Stimulated activated CD8-positive, alpha-beta memory T cell treated with anti-CD3 and anti-CD28 coated beads, Interleukin-7, amount 100 ng/mL, for 48 hours (primary cell): ENCODE measurements around the gene CDKN2B-AS1.
A peak's percentile ranks its signal among the peaks of the same experiment; 100 is the strongest.
"Not testable (repeated sequence)": the region's sequence is repeated elsewhere in the genome, so short reads cannot be mapped to it uniquely, and the experiment has no call there.

ENCODE experiments used
- DNase-seq, 2 donors: peaks; one replicate each; pipeline ENCODE4 v3.0.0-alpha.2; 2020; ENCODE audit warnings: low read depth in 1 of 2; ENCODE audit errors: extremely low read depth in 1 of 2

Gene CDKN2B-AS1

DNA sequence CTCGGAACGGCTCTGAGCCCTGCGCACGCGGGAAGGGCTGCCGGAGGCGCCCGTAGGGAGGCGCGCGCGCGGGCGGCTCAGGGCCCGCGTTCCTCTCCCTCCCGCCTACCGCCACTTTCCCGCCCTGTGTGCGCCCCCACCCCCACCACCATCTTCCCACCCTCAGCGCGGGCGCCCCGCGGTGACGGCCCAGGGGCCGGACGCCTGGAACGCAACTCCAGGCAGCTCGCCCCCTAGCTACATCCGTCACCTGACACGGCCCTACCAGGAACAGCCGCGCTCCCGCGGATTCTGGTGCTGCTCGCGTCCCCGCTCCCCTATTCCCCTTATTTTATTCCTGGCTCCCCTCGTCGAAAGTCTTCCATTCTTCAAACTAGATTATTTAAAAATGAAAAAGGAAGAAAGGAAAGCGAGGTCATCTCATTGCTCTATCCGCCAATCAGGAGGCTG, at the start of gene CDKN2B-AS1:
Gene CDKN2B-AS1 (plus strand): TSS at position 236 of the 450 bp plus-strand sequence.
- DNase-seq, result no peak

DNA sequence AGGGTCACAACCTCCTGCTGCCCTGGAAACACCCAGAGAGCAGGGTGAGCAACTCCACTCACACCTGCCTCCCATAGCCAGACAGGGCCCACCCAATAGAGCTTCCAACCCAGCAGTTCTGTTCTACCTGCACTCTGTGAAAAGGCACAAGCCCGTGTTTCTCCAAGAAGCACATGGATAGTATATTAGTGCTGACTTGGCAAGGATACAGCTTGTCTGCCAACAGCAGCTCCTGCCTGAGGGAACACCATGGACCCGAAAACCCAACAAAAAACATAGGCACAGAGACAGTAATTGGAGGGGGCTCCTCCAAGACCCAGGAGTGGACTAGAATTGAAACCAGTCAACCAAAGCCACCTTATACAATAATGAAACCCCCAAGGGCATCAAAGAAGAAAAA, 49.0 kb upstream of the CDKN2B-AS1 start:
- DNase-seq, result no peak

DNA sequence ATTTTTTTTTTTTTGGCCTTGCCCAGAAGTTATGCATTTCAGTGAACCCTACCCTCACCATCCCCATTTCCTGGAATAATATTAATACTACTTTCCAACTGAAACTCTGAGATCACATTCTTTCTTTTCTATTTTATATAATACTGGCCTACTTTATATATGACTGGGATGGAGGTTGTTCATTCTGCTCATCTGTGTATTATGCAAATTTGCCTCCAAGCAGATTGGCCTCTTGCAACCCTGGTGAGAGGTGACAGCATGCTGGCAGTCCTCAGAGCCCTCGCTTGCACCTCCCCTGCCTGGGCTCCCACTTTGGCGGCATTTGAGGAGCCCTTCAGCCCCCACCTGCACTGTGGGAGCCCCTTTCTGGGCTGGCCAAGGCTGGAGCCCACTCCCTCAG, 35.8 kb upstream of the CDKN2B-AS1 start:
- no peak for DNase-seq

DNA sequence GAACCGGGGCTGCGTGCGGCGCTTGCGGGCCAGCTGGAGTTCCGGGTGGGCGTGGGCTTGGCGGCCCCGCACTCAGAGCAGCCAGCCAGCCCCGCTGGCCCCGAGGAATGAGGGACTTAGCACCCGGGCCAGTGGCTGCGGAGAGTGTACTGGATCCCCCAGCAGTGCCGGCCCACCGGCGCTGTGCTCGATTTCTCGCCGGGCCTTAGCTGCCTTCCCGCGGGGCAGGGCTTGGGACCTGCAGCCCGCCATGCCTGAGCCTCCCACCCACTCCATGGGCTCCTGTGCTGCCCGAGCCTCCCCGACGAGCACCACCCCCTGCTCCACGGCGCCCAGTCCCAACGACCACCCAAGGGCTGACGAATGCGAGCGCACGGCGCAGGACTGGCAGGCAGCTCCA, 35.3 kb upstream of the CDKN2B-AS1 start:
- DNase-seq, result not testable (repeated sequence)

DNA sequence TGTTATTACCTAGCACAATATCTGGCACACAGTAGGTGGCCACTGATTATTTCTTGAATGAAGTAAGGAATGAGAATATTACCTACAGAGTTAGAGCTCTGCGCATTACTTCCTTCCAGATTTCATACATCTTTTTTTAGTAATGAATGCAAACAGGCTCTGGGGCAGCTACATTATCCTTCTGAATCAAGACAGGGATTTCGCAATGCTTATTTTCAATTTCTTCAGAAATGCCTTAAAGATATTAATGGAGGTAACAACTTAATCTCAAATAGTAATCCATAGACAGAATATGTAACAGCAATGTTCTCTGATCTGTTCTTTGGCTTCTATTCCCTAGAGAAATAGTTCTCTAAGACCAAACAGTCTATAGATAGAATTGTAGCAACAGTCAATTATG, 33.0 kb upstream of the CDKN2B-AS1 start:
- no peak for DNase-seq

DNA sequence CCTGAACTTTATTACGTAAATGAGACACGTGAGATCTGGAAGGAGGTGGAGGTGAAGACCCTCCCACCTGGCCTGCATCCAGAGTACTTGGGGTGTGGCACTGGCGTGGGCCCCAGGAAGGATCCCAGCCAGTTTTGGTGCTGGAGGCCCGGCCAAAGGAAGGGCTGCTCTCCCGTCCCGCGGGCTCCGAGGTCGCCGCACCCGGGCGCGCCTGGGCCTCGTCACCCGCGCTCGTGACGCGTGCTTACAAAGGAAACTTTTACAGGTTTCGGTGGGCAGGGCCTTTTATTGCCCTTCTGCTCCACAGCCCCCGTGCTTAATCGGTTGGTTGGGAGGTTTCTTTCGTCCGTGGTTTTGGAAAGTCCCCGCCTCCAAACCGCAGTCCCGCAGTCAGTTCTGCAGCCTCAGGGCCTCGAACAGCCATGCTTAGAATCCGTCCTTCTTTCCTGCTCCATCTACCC, 29.6 kb upstream of the CDKN2B-AS1 start:
- DNase-seq, result peak; percentile 37 to 47

DNA sequence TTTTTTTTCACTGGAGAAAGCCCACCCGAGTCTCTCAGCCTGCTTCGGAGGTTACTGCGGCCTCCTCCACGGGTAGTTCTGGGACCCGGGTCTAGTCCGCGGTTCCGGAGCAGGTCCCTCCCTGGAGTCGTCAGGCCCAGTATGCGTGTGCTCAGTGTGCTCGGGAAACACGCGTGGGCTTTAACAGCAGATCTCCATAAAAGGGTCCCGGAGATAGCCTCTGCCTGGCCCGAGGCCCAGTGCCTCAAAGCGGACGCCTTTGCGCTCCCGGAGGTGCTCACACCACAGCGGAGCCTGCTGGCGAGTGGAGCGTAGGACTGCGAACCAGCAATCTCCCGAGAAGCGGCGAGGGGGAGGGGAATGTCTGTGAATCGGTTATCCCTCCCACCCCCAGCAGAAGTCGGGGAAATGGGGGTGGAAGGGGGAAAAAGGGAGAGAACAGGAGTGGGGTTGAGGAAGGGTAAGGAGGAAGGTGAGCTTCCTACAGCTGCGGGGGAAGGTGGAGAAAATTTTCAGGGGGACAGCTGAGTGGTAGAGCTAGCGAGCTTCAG, 29.1 kb upstream of the CDKN2B-AS1 start:
- DNase-seq, result peak in 1 of 2 donors; percentile 37

DNA sequence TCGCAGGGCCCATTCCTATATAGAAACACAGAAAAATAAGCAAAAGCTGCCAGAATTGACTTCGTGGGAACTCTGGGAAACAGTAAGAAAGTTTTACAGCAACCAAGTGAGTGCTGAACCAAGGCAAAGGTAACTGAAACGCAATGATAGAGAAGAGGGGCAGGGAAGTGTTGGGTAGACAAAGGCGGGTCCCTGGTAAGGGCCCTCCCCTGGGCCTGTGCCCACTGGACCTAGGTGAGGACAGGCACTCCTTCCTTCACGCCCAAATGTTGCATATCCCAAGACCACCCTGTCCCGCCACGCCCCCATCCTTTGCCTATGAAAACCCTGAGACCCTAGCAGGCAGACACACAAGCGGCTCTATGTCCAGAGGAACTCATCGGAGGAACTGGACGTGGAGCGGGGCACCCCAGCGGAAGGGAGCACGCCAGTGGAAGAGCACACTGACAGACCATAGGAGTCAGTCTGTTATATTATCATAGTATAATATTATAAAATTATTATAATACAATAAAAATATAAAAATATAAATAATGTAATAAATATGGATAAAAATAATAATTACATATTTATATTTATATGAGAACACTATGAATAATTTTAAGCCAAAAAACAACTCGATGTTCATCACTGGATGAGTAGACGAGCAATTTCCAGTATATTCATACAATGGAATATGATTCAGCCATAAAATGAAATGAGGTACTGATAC, 28.3 kb upstream of the CDKN2B-AS1 start:
- DNase-seq, result no peak

DNA sequence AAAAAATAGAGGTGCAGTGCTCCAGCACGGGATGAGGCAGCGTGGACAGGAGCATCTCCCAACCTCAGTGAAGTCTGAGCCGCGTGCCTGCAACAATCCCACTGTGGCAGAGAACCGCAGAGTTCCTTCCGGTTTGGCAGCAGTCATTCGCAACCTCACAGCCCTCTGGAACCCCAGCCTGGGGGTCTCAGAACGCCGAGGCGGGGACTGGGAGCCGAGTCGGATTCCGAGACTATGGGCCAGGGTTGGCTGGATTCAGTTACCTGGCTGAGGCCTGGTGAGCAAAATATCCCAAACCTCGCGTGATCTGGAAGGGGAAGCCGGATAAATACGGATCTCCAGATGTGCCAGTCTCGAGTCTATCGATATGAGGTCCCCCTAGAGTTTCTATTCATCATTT, 27.4 kb upstream of the CDKN2B-AS1 start:
- DNase-seq, result no peak

DNA sequence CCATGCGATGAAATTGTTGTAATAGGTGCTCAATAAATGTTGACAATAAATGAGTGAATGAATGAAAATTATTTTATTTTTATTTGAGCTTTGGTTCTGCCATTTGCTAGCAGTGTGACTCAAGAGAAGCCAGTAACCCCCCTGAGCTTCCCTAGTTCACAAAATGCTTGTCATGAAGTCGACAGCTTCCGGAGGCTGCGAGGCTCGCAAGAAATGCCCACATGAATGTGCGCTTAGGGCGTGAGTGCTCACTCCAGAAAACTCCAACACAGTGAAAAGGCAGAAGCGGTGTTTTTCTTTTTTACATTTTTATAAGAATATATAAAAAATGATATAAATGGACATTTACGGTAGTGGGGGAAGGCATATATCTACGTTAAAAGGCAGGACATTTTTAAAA, 26.9 kb upstream of the CDKN2B-AS1 start:
- DNase-seq, result no peak

DNA sequence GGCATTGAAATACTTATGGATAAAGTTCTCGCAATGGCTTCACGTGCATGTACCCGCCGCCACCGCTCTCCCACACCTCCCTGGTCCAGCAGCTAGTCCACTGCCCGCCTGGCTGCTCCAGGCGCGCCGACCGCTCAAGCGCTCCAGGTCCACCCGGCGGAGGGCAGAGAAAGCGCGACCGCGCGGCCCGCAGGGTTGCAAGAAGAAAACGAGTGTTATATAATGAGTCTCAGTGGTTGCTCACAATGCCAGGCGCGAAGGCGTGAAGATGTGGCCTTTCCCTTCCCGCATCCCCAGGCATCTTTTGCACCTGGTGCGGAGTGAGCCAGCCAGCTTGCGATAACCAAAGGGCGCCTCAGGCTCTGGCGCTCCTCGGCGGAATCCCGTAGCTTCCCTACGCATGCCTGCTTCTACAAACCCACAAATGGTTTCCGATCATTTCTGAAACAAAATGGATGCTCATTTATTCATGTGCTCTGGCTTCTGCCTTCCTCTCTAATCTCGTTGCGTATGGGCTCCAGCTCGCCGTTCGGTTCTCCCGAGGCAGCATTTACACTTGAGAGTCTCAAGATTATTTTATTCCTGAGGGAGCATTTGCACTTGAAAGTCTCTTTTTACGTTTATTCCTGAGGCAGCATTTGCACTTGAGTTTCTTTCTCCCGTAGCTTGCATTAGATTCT, 26.1 kb upstream of the CDKN2B-AS1 start:
- no peak for DNase-seq

DNA sequence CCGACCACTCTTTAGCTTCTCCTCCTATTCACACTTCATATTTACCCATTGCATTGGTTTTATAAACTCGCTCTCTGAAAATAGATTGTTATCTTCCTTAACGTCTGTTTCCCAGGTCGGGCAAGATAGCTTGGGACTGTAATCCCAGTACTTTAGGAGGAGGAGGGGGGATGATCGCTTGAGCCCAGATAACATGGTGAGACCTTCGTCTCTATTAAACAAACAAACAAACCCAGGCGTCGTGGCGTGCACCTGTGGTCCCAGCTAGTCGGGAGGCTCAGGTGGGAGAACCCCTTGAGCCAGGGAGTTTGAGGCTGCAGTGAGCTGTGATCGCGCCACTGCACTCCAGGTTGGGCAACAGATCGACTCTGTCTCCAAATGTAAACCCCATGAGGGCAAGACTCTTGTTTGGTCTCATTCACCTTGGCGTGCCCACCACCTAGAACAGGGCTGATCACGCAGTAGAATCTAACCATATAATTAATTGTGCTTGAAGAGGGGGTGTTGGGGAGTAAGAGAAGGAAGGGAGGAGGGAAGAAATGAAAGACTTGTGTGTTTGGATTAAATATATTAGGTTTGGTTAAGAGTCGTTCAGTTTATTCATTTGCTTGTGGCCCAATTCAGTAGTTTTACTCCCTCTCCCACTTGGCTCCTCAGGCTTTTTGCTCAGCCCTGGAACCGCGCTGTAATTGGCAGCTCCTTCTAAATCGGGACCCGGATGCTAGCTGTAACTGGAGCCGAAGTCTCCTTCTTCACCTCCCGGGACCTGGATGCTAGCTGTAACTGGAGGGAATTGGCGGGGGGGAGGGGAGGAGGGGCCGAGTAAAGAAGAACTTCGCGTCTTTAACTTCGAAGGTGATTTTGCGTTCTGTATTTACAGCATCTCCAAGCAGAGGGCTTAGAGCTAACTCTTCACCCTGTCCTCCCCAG, 25.3 kb upstream of the CDKN2B-AS1 start:
- no peak for DNase-seq

DNA sequence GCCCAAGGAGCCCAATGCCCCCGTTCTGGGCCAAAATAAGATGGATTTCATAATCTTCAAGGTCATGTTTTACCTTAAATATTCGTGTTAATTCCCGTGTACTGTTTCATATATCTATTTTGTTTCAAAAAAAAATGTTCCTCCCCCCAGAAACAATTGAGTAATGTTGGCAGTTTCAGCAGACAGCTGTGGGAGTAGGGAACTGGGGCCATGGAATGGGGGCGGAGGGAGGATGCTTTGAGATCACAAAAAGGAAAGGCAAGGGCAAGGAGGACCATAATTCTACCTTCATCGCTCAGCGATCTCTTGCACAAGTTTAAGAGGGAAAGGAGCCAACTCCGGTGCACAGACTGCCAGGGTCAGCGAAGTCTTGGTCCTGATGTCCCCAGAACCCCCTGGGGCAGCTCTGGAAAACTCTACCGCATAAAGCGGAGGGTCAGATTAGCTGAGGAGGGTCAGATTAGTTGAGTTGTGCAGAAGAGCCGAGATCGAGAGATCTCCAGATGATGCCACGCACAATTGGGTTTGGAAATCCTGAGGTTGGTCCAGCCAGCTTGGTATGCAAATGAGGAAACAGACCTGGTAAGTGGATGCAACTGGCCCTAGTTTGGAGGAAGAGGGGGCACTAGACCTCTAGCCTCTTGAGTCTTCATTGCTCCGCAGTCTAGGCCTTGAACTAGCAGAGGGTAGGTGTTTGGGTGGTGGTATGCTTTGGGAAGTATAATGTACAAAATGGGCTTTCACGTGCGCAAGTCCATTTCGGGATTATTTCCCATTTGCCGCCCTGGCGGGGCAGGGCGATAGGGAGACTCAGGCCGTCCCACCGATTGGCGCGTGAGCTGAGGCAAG, 24.4 kb upstream of the CDKN2B-AS1 start:
- no peak for DNase-seq

DNA sequence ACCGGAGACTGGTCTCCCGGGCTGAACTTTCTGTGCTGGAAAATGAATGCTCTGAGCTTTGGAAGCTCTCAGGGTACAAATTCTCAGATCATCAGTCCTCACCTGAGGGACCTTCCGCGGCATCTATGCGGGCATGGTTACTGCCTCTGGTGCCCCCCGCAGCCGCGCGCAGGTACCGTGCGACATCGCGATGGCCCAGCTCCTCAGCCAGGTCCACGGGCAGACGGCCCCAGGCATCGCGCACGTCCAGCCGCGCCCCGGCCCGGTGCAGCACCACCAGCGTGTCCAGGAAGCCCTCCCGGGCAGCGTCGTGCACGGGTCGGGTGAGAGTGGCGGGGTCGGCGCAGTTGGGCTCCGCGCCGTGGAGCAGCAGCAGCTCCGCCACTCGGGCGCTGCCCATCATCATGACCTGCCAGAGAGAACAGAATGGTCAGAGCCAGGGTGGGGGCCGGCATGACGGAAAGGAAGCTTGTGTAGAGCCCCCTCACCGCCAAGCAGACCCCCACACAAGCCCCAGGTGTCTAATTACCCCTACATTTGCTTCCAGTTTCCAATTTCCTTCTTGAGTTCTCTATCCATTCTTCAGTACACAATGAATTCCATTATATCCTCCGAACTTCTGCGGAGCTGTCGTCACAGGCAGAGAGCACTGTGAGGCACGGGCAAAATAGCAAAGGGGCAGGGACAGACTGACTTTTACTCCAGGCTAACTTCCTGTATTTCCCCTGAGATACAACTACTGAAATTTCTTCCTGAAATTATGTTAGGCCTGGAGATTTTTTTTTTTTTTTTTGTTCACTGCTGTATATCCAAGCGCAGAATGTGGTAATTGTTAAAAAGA, 23.6 kb upstream of the CDKN2B-AS1 start:
- no peak for DNase-seq

DNA sequence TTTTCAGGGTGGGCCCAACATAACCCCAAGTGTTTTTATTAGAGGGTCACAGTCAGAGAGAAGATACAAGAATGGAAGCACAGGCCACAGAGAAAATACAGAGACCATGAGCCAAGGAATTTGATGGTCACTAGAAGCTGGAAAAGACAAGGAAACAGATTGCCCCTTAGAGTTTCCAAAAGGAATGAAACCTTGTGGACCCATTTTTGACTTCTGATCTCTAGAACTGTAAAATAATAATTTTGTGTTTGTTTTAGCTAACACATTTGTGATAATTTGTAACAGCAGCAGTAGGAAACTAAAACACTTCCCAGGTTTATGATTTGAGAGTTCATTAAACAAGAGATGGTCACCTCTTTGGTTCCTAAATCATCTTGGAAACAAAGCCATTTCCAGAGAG, 22.2 kb upstream of the CDKN2B-AS1 start:
- no peak for DNase-seq

DNA sequence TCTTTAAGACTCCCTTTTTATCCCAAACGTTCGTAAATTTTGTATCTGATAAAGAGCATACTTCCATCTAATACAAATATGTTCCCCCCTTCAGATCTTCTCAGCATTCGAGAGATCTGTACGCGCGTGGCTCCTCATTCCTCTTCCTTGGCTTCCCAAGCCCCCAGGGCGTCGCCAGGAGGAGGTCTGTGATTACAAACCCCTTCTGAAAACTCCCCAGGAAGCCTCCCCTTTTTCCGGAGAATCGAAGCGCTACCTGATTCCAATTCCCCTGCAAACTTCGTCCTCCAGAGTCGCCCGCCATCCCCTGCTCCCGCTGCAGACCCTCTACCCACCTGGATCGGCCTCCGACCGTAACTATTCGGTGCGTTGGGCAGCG, 20.3 kb upstream of the CDKN2B-AS1 start:
- DNase-seq, result no peak

DNA sequence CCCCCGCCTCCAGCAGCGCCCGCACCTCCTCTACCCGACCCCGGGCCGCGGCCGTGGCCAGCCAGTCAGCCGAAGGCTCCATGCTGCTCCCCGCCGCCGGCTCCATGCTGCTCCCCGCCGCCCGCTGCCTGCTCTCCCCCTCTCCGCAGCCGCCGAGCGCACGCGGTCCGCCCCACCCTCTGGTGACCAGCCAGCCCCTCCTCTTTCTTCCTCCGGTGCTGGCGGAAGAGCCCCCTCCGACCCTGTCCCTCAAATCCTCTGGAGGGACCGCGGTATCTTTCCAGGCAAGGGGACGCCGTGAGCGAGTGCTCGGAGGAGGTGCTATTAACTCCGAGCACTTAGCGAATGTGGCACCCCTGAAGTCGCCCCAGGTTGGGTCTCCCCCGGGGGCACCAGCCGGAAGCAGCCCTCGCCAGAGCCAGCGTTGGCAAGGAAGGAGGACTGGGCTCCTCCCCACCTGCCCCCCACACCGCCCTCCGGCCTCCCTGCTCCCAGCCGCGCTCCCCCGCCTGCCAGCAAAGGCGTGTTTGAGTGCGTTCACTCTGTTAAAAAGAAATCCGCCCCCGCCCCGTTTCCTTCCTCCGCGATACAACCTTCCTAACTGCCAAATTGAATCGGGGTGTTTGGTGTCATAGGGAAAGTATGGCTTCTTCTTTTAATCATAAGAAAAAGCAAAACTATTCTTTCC, 19.7 kb upstream of the CDKN2B-AS1 start:
- DNase-seq, result no peak

DNA sequence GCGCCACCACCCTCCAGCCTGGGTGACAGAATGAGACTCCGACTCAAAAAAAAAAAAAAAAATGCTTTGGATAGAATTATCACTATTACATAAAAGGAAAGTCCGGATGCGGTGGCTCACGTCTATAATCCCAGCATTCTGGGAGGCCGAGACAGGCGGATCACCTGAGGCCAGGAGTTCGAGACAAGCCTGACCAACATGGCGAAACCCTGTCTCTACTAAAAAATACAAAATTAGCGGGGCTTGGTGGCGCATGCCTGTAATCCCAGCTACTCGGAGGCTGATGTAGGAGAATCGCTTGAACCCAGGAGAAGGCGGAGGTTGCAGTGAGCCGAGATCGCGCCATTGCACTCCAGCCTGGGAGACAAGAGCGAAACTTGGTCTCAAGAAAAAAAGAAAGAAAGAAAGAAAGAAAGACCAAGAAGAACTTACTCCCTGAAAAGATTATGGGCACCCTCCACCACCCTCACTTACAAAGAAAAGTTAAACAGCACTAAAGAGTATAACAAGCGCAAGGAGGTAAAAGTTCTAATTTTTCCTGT, 18.2 kb upstream of the CDKN2B-AS1 start:
- DNase-seq, result no peak
